Activated B cell treated with CpG ODN at 0.5 μM for 24 hours (primary cell): ENCODE results near the gene IST1. TPM values are rescaled to one million over a fixed set of nuclear protein-coding genes. Genes with fewer than 3 reads are reported as not detected.
"Not testable (repeated sequence)": the region's sequence is repeated elsewhere in the genome, so short reads cannot be mapped to it uniquely, and the experiment has no call there.

Experiments used
- ATAC-seq: fragments of 200-7000 bp; cut with Tn5 transposase; one replicate; pipeline ENCODE4 v1.10.0; 2021; ENCODE audit warnings: low read depth, mild to moderate bottlenecking, moderate library complexity
- CTCF ChIA-PET: fragments of 350-600 bp; sonication (Branson Sonifier 250); formaldehyde crosslinking; loops from one replicate; lab custom pipeline; 2021; ENCODE audit warnings: antibody characterized with exemption; lab: Charles Lee
- POLR2A ChIA-PET: fragments of 350-600 bp; sonication (Branson Sonifier 250); formaldehyde crosslinking; loops from one replicate; lab custom pipeline; 2021; ENCODE audit warnings: antibody characterized with exemption; lab: Charles Lee
- DNase-seq: peaks from one replicate; pipeline ENCODE4 v3.0.0; 2022
- H3K27ac Mint-ChIP-seq: one replicate; pipeline ENCODE4 v1.8.0; 2020; ENCODE audit warnings: mixed read lengths
- H3K27me3 Mint-ChIP-seq: one replicate; pipeline ENCODE4 v1.8.0; 2021; ENCODE audit warnings: mixed read lengths
- H3K36me3 Mint-ChIP-seq: one replicate; pipeline ENCODE4 v1.8.0; 2021; ENCODE audit warnings: low read depth, mixed read lengths
- H3K4me1 Mint-ChIP-seq: one replicate; pipeline ENCODE4 v1.8.0; 2021; ENCODE audit warnings: mixed read lengths
- H3K4me3 Mint-ChIP-seq: one replicate; pipeline ENCODE4 v1.8.0; 2020; ENCODE audit warnings: mild to moderate bottlenecking, mixed read lengths
- H3K9me3 Mint-ChIP-seq: one replicate; pipeline ENCODE4 v1.8.0; 2020; ENCODE audit warnings: mixed read lengths
- intact Hi-C: fragments of 100-400 bp; cut with micrococcal nuclease; formaldehyde crosslinking; loops from one replicate; pipeline ENCODE4 v1.15.1; 2024
- total RNA-seq: library from RNA; stranded (reverse); gene quantifications from 2 replicates; pipeline ENCODE4 v1.2.3, GENCODE V29; 2022
- TF ChIP-seq, protein P1 (sequence below): fragments of 200-600 bp; IDR thresholded peaks from one replicate; pipeline ENCODE4 v1.8.0; 2022; ENCODE audit warnings: antibody characterized with exemption, mild to moderate bottlenecking

Gene IST1
- total RNA-seq, 1 donor from 2014 or later: 206 TPM

DNA sequence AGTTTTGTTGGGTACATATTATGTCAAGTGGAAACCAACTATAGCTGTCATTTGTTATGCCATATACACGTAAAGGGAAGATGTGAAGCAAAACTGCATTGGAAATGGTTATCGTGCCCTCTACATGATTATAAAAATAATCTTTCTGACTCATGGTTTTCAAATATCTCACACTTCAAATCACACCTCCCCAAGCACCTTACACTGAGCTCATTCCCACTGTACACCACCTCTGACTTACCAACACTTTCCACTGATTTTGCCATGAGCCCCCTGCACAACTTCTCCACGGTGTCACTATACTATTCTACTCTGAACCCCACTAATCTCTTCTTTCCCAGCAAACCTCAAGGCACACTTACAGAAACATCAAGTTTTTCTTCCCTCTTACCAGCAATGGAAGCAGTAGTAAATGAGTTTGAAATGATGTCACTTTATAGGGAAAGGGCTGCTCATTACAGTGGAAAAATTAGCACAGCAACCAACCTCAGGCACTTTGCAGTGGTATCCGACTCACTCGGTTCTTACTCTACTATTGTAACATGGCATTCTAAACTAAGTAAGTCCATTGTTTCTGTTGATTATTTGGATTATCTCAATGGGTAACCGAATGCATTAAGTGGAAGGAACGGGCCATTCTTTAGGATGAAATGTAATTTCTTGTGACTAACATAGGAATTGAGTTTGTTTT, 30.0 kb upstream of the IST1 start:
- TF ChIP-seq, protein P1, sequence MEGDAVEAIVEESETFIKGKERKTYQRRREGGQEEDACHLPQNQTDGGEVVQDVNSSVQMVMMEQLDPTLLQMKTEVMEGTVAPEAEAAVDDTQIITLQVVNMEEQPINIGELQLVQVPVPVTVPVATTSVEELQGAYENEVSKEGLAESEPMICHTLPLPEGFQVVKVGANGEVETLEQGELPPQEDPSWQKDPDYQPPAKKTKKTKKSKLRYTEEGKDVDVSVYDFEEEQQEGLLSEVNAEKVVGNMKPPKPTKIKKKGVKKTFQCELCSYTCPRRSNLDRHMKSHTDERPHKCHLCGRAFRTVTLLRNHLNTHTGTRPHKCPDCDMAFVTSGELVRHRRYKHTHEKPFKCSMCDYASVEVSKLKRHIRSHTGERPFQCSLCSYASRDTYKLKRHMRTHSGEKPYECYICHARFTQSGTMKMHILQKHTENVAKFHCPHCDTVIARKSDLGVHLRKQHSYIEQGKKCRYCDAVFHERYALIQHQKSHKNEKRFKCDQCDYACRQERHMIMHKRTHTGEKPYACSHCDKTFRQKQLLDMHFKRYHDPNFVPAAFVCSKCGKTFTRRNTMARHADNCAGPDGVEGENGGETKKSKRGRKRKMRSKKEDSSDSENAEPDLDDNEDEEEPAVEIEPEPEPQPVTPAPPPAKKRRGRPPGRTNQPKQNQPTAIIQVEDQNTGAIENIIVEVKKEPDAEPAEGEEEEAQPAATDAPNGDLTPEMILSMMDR: no peak
- Mint-ChIP-seq H3K9me3 (no peaks in the 10 kb centered on the region), H3K4me1 (peaks cover 4% of the 10 kb centered on the region), H3K27me3 (no peaks in the 10 kb centered on the region), H3K27ac (peak overlapping the region; percentile 1), H3K4me3 (no peak overlapping the region), H3K36me3 (peaks cover 73% of the 10 kb centered on the region)
- CTCF ChIA-PET: interaction anchor here (1.6 kb wide), 1 partner anchor 18 kb away, joined by 3 read pairs; the partner anchor contains the start of gene ZNF821
- ATAC-seq (no peak), DNase-seq (no peak)
- intact Hi-C loops: no loop called here
- POLR2A ChIA-PET: interaction anchor here (0.9 to 1.7 kb wide), 2 partner anchors 16 to 29 kb away, joined by 5 read pairs; no protein-coding TSS in a partner anchor

DNA sequence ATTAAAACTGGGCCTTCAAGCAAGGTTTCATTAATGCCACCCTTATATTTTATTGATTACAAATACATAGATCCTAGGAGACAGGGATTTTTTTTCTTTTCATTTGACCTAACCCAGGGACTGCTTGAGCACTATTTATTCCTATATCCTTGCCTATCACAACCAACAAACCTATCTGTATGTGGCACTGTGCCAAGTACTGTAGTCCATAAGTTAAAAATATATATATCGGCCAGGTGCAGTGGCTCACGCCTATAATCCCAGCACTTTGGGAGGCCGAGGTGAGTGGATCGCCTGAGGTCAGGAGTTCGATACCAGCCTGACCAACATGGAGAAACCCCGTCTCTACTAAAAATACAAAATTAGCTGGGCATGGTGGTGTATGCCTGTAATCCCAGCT, 28.2 kb upstream of the IST1 start:
- H3K9me3 Mint-ChIP-seq, H3K27me3 Mint-ChIP-seq, H3K27ac Mint-ChIP-seq, intact Hi-C loops, H3K4me3 Mint-ChIP-seq, POLR2A ChIA-PET, ATAC-seq, H3K4me1 Mint-ChIP-seq, DNase-seq: not testable (repeated sequence)
- CTCF ChIA-PET: interaction anchor here (1.1 to 1.6 kb wide), 2 partner anchors 15 to 16 kb away, joined by 3 to 4 read pairs; partner anchors contain the start of gene ZNF821
- peaks cover 67% of the 10 kb centered on the region for H3K36me3 Mint-ChIP-seq

DNA sequence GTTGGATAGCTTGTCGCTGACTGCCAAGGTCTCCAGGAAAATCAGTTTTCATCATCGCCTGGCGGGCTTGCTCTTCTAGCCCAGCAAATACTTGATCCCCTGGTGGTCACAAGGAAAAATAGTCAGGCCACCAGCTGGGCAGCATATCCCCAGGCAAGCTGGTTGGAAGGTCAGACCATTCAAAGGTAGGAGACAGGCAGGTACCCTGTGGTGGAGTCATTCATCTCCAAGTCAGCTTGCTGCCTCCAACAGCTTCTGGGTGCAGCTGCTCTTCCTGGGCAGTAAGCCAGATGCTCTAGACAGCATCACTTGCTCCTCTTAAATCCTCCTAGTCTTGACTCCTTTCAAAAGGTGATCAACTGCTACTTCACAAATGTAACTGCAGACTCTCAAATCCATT, 27.4 kb upstream of the IST1 start:
- TF ChIP-seq, protein P1: no peak
- Mint-ChIP-seq H3K9me3 (no peaks in the 10 kb centered on the region), H3K27ac (peak overlapping the region; percentile 38), H3K4me1 (peaks cover 7% of the 10 kb centered on the region), H3K4me3 (no peak overlapping the region), H3K27me3 (no peaks in the 10 kb centered on the region), H3K36me3 (peaks cover 62% of the 10 kb centered on the region)
- POLR2A ChIA-PET: no interaction called here
- ATAC-seq (no peak), DNase-seq (no peak)
- intact Hi-C loops: no loop called here
- CTCF ChIA-PET: interaction anchor here (1.1 kb wide), 1 partner anchor 14 kb away, joined by 4 read pairs; no protein-coding TSS in a partner anchor

DNA sequence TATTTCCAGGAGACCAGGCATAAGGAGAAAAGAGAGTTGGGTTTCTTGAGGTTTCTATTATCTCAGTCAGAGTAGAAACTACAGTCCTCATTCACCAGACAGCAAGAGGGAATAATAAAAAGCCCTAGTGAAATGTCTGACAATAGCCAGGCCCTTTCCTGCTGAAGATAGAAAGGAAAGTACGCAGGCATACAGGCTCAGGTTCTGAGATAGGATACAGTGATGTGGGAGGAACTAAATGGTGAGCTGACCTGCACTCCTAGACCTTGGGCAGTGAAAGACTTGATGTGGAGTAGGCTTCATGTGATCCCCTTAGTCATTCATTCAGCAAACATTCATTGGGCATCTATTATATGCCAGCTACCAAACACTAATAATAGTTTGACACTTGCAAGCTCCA, 26.2 kb upstream of the IST1 start:
- POLR2A ChIA-PET: no interaction called here
- TF ChIP-seq, protein P1: no peak
- CTCF ChIA-PET: no interaction called here
- H3K36me3 Mint-ChIP-seq: peaks cover 59% of the 10 kb centered on the region
- no peaks in the 10 kb centered on the region for H3K9me3 Mint-ChIP-seq
- no peak overlapping the region for H3K4me3 Mint-ChIP-seq
- intact Hi-C loops: no loop called here
- DNase-seq (no peak), ATAC-seq (no peak)
- H3K27me3 Mint-ChIP-seq: no peaks in the 10 kb centered on the region
- H3K27ac Mint-ChIP-seq: no peak overlapping the region
- peaks cover 7% of the 10 kb centered on the region for H3K4me1 Mint-ChIP-seq

DNA sequence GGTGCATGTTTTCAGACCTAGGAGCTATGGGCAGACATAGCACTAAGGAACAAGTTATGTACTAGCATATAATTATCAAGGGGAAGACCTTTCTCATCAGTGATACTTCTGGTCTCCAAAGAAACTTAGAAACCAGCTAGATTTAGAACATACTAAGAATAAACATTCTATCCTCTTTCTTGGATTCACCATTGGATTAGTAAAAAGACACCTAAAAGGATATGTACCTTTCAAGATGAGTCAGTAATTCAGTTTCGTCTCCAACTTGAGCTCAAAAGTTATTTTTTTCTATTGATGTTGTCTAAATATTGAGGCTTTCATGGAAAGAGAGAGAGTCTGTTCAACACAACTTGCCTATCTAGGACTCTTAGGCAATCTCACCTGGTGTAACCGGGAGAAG, 24.5 kb upstream of the IST1 start:
- H3K27ac Mint-ChIP-seq: no peak overlapping the region
- intact Hi-C loops: no loop called here
- ATAC-seq (no peak), DNase-seq (no peak)
- TF ChIP-seq, protein P1: no peak
- ChIA-PET POLR2A (interaction anchor here (0.6 to 1.1 kb wide), 3 partner anchors 14 to 1571 kb away, joined by 3 read pairs; partner anchors contain the start of gene AP1G1), CTCF (interaction anchor here (1.3 kb wide), 1 partner anchor 12 kb away, joined by 3 read pairs; no protein-coding TSS in a partner anchor)
- H3K4me1 Mint-ChIP-seq: peaks cover 7% of the 10 kb centered on the region
- no peak overlapping the region for H3K4me3 Mint-ChIP-seq
- H3K9me3 Mint-ChIP-seq: no peaks in the 10 kb centered on the region
- peaks cover 55% of the 10 kb centered on the region for H3K36me3 Mint-ChIP-seq
- H3K27me3 Mint-ChIP-seq: no peaks in the 10 kb centered on the region
